Epidermal melanocyte (primary cell): ENCODE data around the gene ALX4.

ENCODE experiments used
- DNase-seq: peaks from one replicate; pipeline ENCODE4 v3.0.0; 2011; ENCODE audit warnings: low spot score; ENCODE audit not compliant: insufficient read length

The ALX4 gene

GRCh38 chr11:44335052-44335760, 25.3 kb upstream of the ALX4 start:
- no peak for DNase-seq

GRCh38 chr11:44334356-44335004, 24.5 kb upstream of the ALX4 start:
- no peak for DNase-seq

GRCh38 chr11:44333271-44334218, 23.6 kb upstream of the ALX4 start:
- no peak for DNase-seq

GRCh38 chr11:44332665-44333064, 22.7 kb upstream of the ALX4 start:
- no peak for DNase-seq

GRCh38 chr11:44329472-44330230, 19.7 kb upstream of the ALX4 start:
- DNase-seq = no peak

GRCh38 chr11:44328138-44328660, 18.3 kb upstream of the ALX4 start:
- no peak for DNase-seq

- DNase-seq = no peak
Measured at GRCh38 chr11:44327730-44328129, 17.8 kb upstream of the ALX4 start.

GRCh38 chr11:44326615-44327475, 16.9 kb upstream of the ALX4 start:
- DNase-seq = no peak

GRCh38 chr11:44325698-44326097, 15.8 kb upstream of the ALX4 start:
- no peak for DNase-seq

- no peak for DNase-seq
Measured at GRCh38 chr11:44324749-44325525, 15.0 kb upstream of the ALX4 start.

GRCh38 chr11:44324222-44324621, 14.3 kb upstream of the ALX4 start:
- DNase-seq = no peak

- DNase-seq = no peak
Measured at GRCh38 chr11:44322243-44322642, 12.3 kb upstream of the ALX4 start.

- DNase-seq = no peak
Measured at GRCh38 chr11:44321059-44321458, 11.1 kb upstream of the ALX4 start.

- no peak for DNase-seq
Measured at GRCh38 chr11:44320289-44320973, 10.5 kb upstream of the ALX4 start.

GRCh38 chr11:44319552-44320288, 9.8 kb upstream of the ALX4 start:
- DNase-seq = no peak

- no peak for DNase-seq
Measured at GRCh38 chr11:44319170-44319551, 9.2 kb upstream of the ALX4 start.

GRCh38 chr11:44318369-44318768, 8.4 kb upstream of the ALX4 start:
- no peak for DNase-seq

- DNase-seq = no peak
Measured at GRCh38 chr11:44316659-44317240, 6.8 kb upstream of the ALX4 start.
